ENCODE results near the gene PCGF6. TPM values are rescaled to one million over a fixed set of nuclear protein-coding genes. Genes with fewer than 3 reads are reported as not detected.

Gene PCGF6
- polyA plus RNA-seq, 1 donor (not counting 4 experiments of a cell fraction or from before 2014, with no cell fraction given), result 11.1 TPM

- Histone ChIP-seq H4K20me1 (ENCODE audit: control insufficient read depth, extremely low read depth, insufficient read depth, low read length) (no peaks in the 10 kb centered on the region), H3K4me1 (ENCODE audit: control insufficient read depth, extremely low read depth, insufficient read depth, low read length) (peaks cover under 1% of the 10 kb centered on the region), H3K9me3 (ENCODE audit: control insufficient read depth, low read depth, low read length) (no peaks in the 10 kb centered on the region), H3K9me1 (ENCODE audit: control insufficient read depth, extremely low read depth, insufficient read depth, low read length) (no peaks in the 10 kb centered on the region), H2AFZ (ENCODE audit: control insufficient read depth, low read length) (no peak overlapping the region), H3K27me3 (ENCODE audit: control insufficient read depth, extremely low read depth, insufficient read depth, low read length) (peaks cover 25% of the 10 kb centered on the region), H3K36me3 (ENCODE audit: control insufficient read depth in 2 of 2, extremely low read depth in 1 of 2, insufficient read depth in 2 of 2, low read length in 2 of 2) (no peaks in the 10 kb centered on the region), H3K4me3 (ENCODE audit: control insufficient read depth in 2 of 3, extremely low read depth in 1 of 3, insufficient read depth in 2 of 3, low read depth in 1 of 3, low read length in 3 of 3) (no peak overlapping the region), H3K4me2 (ENCODE audit: control insufficient read depth, extremely low read depth, insufficient read depth, low read depth, low read length) (no peak overlapping the region), H3K9ac (ENCODE audit: control insufficient read depth, extremely low read depth, insufficient read depth, low read length) (no peak overlapping the region), H3K27ac (ENCODE audit: control insufficient read depth, insufficient read depth, low read length) (no peak overlapping the region), H3K79me2 (ENCODE audit: control insufficient read depth, insufficient read depth, low read length) (no peaks in the 10 kb centered on the region)
- DNase-seq (ENCODE audit: low read depth, low spot score) (no peak), FAIRE-seq (no peak)
- dilution Hi-C loops (cut with MboI; ENCODE audit: extremely low pct_ligation_motif_present, low sequenced_read_pairs), result no loop called here
- TF ChIP-seq CTCF (optimal IDR thresholded peaks at IDR 0.05 in 1 of 3, IDR thresholded peaks at IDR 0.05 in 1 of 3, conservative IDR thresholded peaks at IDR 0.05 in 1 of 3; ENCODE audit: extremely low read depth in 1 of 3, insufficient read depth in 2 of 3, low read length in 3 of 3) (no peak), EZH2 (IDR thresholded peaks at IDR 0.05; ENCODE audit: low read length) (no peak)
Measured at GRCh38 chr10:103282961-103283360, 68.0 kb downstream of the PCGF6 start.

DNA sequence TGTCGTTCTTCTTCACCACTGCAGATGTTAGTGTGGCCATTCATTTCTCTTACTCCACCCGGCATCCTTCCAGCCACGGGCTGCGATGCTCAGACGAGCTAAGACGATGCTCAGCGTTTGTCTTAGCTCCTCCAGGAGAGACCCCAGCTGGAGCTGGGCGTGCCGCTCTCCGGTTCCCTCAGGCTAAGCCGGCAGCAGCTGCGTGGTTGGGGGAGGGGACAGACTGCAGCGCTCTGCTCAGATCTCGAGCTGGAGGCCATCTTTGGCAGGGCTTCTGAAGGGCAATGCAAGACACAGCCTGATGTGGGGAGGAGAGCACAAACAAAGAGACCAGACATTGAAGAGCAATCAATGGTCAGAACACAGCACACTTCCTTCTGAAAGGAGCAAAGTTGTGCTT, 69.2 kb downstream of the PCGF6 start:
- H3K36me3 ChIP-seq (ENCODE audit: control insufficient read depth in 2 of 2, extremely low read depth in 1 of 2, insufficient read depth in 2 of 2, low read length in 2 of 2), result no peaks in the 10 kb centered on the region
- H3K9ac ChIP-seq (ENCODE audit: control insufficient read depth, extremely low read depth, insufficient read depth, low read length), result no peak overlapping the region
- H3K9me1 ChIP-seq (ENCODE audit: control insufficient read depth, extremely low read depth, insufficient read depth, low read length), result no peaks in the 10 kb centered on the region
- no peaks in the 10 kb centered on the region for H4K20me1 ChIP-seq (ENCODE audit: control insufficient read depth, extremely low read depth, insufficient read depth, low read length)
- H3K27ac ChIP-seq (ENCODE audit: control insufficient read depth, insufficient read depth, low read length), result no peak overlapping the region
- TF ChIP-seq EZH2 (IDR thresholded peaks at IDR 0.05; ENCODE audit: low read length) (no peak), CTCF (optimal IDR thresholded peaks at IDR 0.05 in 1 of 3, IDR thresholded peaks at IDR 0.05 in 1 of 3, conservative IDR thresholded peaks at IDR 0.05 in 1 of 3; ENCODE audit: extremely low read depth in 1 of 3, insufficient read depth in 2 of 3, low read length in 3 of 3) (no peak)
- FAIRE-seq (no peak), DNase-seq (ENCODE audit: low read depth, low spot score) (no peak)
- H3K4me1 ChIP-seq (ENCODE audit: control insufficient read depth, extremely low read depth, insufficient read depth, low read length), result peaks cover 4% of the 10 kb centered on the region
- no peak overlapping the region for H3K4me2 ChIP-seq (ENCODE audit: control insufficient read depth, extremely low read depth, insufficient read depth, low read depth, low read length)
- H3K4me3 ChIP-seq (ENCODE audit: control insufficient read depth in 2 of 3, extremely low read depth in 1 of 3, insufficient read depth in 2 of 3, low read depth in 1 of 3, low read length in 3 of 3), result no peak overlapping the region
- peaks cover 36% of the 10 kb centered on the region for H3K27me3 ChIP-seq (ENCODE audit: control insufficient read depth, extremely low read depth, insufficient read depth, low read length)
- H3K79me2 ChIP-seq (ENCODE audit: control insufficient read depth, insufficient read depth, low read length), result no peaks in the 10 kb centered on the region
- H3K9me3 ChIP-seq (ENCODE audit: control insufficient read depth, low read depth, low read length), result no peaks in the 10 kb centered on the region
- dilution Hi-C loops (cut with MboI; ENCODE audit: extremely low pct_ligation_motif_present, low sequenced_read_pairs), result no loop called here
- no peak overlapping the region for H2AFZ ChIP-seq (ENCODE audit: control insufficient read depth, low read length)

Measured in keratinocyte (primary cell).